CD4-positive, alpha-beta T cell treated with Interleukin-17A for 4 hours (primary cell): ENCODE results near the gene TMEM272.

ENCODE experiments used
- DNase-seq: peaks from one replicate; pipeline ENCODE4 v3.0.0-alpha.2; 2020; ENCODE audit warnings: mixed read lengths

TMEM272 gene

DNA sequence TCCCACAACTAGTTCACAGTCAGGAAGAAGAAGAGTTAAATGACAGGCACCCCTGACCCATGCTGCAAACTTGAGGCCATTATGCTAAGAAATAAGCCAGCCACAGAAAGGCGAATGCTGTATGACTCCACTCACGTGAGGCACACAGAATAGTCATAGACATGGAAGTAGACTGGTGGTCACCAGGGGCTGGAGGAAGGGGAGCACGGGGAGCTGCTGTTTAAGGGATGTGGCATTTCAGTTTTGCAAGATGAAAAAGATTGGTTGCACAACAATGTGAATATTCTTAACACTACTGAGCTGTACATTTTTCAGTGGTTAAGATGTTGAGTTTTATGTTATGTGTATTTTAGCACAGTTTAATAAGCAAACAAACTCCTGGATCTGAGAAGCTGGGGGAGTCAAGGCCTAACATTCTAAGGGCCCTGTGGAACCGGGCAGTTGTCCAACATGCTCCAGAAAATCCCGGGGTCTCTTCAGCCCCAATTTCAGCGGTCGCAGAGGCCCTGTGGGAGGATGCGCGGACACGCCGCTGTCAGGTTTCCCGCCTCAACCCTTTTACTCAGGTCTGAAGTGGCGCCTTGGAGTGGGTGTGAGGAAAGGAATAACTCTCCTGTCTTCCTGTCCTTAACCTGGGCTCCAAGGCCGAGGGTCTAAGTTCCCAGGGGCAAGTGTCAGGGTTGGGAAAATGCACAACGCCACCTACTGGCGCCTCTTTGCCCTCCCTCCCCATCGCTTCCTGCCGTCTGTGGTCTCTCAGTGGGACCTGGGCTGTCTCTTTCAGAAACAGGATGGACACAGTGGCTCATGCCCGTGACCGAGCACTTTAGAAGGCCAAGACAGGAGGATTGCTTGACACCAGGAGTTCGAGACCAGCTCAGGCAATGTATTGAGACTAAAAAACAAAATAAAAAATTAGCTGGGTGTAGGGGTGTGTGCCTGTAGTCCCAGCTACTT lies 4.4 kb upstream of the TMEM272 start:
- DNase-seq = peak; percentile 55

- no peak for DNase-seq
Observed at GRCh38 chr13:51848674-51849073, 3.7 kb upstream of the TMEM272 start.

DNA sequence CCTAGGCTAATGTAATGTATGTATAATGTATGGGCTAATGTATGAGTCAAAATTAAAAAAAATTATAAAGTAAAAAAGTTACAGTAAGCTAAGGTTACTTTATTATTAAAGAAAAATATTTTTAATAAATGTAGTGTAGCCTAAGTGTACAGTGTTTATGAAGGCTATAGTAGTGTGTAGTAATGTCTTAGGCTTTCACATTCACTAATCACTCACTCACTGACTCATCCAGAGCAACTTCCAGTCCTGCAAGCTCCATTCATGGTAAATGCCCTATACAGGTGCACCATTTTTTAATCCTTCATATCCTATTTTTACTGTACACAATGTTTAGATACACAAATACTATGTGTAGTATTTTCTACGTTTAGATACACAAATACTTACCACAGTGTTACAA lies 1.8 kb upstream of the TMEM272 start:
- DNase-seq = no peak

GRCh38 chr13:51845574-51846318 lies 769 bp upstream of the TMEM272 start:
- no peak for DNase-seq

- no peak for DNase-seq
Observed at GRCh38 chr13:51843529-51843928, 1.4 kb downstream of the TMEM272 start.

GRCh38 chr13:51841732-51842131 lies 3.2 kb downstream of the TMEM272 start:
- no peak for DNase-seq

DNA sequence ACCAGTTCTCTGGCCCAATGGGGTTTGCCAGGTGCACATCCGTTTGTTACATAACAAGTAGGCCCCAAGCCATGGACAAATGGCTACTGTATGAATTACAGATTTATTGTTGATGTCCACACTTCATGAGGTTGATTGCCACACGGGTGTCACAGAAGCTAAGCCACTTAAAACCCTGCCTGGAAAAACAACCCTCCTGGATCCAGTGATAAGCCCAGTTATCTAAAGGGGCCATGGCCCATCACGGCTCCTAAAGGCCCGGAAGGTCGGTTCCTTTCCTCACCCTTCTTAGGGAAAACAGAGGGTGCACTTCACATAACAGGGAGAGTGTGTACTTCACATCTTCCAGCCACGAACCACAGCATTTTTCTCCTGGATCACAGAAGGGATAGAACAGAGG lies 4.1 kb downstream of the TMEM272 start:
- no peak for DNase-seq

DNA sequence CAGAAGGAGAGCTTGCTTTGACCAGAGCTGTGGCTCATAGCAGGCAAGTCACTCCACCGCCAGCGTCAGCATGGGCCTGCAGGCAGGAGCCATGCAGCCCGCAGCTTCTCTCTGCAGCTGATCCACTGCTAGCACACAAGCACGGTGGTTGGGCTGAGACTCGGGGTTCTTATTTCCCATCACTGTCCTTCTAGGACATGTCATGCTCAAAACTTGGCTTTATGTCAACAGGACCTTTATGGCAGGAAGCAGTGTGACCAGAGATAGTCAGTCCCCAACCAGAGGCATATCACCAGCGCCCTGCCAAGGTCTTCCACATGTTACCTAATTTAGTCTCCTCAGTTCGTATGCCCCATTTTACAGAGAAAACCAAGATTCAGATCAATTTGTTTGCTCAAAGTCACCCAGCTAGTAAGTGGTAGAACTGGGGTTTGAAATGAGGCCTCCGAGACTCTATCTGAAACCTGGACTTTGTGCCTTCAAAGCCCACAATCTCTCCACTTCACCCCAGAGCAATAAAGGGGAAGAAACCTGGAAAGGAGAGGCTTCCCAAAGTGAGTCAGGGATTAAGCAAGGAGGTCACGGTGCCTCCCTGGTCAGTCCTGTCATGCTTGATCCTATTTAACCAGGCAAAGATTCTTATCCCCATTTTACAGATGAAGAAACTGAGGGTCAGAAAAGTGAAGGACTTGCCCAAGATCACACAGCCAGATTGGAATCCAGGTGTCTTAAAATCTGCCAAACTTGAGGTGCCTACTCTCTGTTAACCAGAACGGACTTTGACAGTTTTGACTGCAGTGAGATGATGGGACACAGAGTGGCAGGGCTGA lies 5.1 kb downstream of the TMEM272 start:
- no peak for DNase-seq

- no peak for DNase-seq
Observed at GRCh38 chr13:51838240-51838846, 6.6 kb downstream of the TMEM272 start.

- no peak for DNase-seq
Observed at GRCh38 chr13:51837016-51837415, 8.0 kb downstream of the TMEM272 start.

DNA sequence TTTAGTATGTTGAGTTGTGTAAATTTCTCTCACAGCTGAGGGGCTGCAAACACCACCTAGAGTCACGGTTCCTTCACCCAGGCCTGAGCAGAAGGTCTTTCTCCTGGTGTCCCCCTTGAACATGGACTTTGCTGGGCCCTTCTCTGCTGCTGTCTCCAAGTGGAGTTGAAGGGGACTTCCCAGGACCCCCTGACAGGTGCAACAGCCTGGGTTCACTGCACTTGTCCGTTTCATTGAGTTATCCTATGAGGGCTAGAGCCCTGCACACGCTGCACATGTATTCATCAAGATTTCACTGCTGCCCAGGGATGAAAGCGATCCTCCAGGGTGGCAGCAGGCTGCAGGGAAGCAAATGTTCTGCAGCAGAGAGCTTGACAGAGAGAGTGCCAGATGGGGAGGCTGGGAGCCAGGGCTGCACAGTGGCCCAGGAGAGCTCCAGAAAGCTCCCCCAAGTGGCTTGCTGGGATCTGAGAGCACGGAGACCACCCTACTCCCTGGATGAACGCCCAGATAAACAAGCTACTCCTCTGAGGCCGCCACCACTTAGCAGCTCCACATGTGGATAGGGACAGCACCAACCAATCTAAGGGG lies 10.3 kb downstream of the TMEM272 start:
- no peak for DNase-seq

DNA sequence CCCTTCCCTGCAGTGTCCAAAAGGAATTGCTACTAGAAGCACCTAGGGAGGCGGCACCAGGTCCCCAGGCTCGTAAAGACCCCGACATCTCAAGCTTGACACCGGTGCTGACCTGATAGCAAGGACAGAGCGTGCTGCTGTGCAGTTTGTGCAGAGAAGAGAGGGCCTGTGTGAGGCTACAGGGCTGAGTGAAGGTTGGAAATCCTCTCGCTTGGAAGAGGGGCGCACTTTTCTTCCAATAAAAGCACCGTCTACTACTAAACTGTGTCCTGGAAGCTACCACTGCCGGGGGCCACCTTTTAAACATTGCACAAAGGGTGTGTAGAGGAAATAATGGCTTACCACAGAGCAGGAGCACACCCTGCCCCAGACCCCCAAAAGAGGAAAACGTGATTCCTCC lies 11.0 kb downstream of the TMEM272 start:
- no peak for DNase-seq

DNA sequence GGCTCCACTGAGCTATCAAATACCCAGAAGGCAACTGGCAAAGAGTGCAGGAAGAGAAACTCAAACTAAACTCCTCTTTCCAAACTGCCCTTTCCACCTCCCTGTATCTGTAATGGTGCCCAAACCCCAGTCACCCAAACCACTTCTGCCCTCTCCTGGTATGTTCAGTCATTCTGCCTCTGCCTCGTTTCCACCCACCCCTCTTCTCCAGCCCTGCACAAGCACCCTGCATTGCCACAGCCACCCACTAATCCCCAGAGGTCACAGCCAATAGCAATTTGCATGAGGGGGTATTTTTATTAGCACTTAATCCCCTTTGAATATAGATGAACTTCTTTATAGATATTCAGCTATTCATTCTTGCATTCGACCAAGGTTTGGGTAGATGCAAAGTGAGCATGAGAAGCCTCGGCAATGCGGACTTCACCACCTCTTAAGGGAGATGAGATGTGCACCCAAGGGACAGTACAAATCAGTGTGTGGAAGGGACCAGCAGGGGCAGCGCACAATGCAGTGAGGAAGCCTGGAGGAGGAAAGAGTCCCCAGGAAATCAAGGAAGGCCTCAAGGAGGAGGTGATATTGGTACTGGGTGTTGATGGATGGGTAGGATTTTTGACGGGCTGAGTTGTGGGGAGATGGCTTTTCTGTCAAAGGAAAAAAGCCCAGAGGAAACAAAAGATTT lies 12.4 kb downstream of the TMEM272 start:
- DNase-seq = peak; percentile 74

DNA sequence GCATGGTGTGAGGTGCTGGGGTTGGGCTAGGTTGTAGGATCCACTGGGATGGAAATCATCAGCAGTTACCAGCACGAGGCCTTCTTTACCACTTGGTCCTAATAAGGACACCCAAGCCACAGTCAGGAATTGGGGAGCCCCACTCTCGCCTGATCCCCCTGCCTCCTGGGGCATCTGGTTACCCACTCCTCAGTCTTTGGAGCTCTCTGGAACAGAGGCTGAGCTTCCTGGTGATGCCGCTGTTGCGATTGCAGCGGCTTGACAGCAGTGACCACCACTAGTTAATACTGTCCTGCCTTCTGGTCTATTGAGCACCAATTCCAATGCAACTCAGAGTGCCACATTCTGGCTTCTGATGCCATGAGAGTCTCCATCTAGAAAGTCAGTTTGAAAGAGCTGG lies 13.5 kb downstream of the TMEM272 start:
- DNase-seq = no peak

GRCh38 chr13:51829568-51829899 lies 15.4 kb downstream of the TMEM272 start:
- DNase-seq = no peak

GRCh38 chr13:51828730-51829567 lies 16.0 kb downstream of the TMEM272 start:
- no peak for DNase-seq

GRCh38 chr13:51827254-51827653 lies 17.7 kb downstream of the TMEM272 start:
- no peak for DNase-seq

- DNase-seq = peak; percentile 57
Observed at GRCh38 chr13:51826606-51827005, 18.4 kb downstream of the TMEM272 start.

DNA sequence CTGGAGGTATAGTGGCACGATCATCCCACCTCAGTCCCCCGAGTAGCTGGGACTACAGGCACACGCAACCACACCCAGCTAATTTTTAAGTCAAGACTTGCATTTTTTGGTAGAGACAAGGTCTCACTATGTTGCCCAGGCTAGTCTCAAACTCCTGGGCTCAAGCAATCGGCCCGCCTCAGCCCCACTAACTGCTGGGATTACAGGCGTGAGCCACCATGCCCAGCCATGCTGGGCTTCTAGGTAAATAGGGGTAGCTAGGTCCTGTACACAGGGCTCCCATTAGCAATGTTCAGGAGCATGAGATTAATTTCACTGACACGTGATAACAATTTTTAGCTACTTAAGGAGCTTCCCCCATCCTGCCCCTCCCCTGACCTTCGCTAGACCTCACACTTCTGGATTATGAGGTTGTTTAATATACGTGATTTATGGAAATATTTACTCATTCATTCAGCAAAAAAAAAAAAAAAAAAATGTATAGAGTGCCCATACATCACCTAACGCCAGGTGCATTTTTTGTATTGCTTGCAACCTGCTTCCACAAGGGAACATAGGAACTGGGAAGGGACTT lies 19.2 kb downstream of the TMEM272 start:
- DNase-seq = no peak

DNA sequence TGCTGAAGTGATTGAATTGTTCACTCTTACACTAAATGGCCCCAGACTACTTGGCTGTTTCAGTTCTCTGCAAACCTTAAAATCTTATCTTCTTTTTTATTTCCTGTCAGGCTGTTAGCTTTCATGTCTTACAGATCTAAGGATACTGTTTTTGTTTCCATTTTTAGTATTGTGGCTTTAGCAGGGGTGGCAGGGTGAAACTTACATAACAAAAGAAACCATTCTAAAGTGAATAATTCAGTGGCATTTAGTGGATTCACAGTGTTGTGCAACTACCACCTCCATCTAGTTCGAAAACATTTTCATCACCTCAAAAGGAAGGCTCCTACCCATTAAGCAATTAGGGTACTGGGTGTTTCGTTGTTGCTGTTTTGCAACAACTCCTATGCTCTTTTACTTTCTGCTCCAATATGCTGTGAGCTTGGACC lies 19.8 kb downstream of the TMEM272 start:
- peak; percentile 42 for DNase-seq
